ENCODE results near the gene SPINK4.

Gene SPINK4

DNA sequence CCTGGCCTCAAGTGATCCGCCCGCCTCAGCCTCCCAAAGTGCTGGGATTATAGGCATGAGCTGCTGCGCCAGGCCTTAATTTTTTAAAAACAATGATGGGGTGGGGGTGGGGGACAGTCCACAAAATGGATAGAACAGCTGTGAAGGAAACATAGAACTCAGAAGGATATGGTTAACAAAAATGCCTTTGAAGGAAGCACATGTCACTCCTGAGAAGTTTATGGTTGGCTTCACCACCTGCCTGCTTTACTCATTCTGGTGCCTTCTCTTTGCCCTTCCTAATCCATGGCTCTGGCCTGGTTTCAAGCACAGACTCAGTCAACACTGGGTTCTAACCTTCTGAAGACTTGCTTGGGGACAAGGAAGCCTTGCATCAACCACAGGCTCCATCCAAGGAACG, 14.2 kb downstream of the SPINK4 start:
- in situ Hi-C loops (cut with MboI; ENCODE audit: low sequenced_read_pairs), result loop anchor here (25.0 kb wide), 1 partner anchor 108 kb away; no protein-coding TSS in a partner anchor

DNA sequence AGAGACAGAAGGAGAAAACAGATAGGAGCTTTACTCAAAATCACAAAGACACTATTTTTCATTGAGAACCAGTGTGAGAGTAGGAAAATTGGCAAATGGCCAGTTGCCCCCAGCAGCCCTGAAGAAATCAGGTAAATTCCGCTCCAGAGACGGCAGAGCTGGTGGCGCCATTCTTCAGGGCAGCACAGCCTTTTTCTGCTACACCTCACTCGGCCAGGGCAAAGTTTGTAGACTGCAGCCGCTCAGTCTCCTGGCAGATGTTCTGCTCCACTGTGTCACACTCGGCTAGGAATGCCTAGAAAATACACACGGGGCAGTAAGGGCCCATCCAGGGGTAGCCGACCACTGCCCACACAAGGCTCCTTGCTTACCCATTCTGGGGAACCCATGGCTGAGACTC, 15.0 kb downstream of the SPINK4 start:
- in situ Hi-C loops (cut with MboI; ENCODE audit: low sequenced_read_pairs), result loop anchor here (25.0 kb wide), 1 partner anchor 107 kb away; no protein-coding TSS in a partner anchor

GRCh38 chr9:33255471-33255870, 15.5 kb downstream of the SPINK4 start:
- in situ Hi-C loops (cut with MboI; ENCODE audit: low sequenced_read_pairs), result loop anchor here (25.0 kb wide), 1 partner anchor 107 kb away; no protein-coding TSS in a partner anchor

DNA sequence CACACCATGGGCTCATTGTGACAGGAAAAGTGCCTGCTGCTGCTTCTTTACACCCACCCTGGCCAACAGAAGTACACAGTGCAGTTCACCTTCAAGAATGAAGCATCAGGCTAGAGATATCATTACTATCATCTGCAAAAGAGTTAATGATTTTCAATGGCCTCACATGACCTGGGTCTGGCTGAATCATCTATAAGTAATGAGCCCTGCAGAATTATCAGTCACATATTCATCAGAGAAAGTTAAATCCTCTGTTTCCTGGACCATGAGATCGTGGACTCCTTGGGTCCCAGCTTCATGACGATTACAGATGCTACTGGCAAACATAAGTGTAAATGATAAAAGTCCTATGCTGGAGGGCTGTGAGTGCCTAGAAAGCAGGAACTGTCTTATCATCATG, 16.3 kb downstream of the SPINK4 start:
- in situ Hi-C loops (cut with MboI; ENCODE audit: low sequenced_read_pairs), result loop anchor here (25.0 kb wide), 1 partner anchor 106 kb away; no protein-coding TSS in a partner anchor

DNA sequence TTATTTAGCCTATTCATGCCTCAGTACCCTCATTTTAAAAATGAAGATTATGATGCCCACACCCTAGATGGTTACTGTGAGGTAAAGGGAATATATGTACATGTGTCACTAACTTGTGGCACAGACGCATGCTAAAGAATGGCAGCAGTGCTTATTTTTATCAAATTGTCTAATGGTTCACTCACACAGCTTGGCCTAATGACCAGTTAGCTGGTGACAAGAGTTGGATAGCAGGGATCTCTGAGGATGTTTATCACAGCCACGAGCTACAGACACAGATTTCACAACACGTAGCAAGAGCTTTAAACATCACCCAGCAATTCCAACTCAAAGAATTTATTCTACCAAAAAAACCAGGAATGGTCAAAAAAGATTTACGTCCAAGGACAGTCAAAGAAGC, 17.3 kb downstream of the SPINK4 start:
- in situ Hi-C loops (cut with MboI; ENCODE audit: low sequenced_read_pairs), result loop anchor here (25.0 kb wide), 1 partner anchor 105 kb away; no protein-coding TSS in a partner anchor

DNA sequence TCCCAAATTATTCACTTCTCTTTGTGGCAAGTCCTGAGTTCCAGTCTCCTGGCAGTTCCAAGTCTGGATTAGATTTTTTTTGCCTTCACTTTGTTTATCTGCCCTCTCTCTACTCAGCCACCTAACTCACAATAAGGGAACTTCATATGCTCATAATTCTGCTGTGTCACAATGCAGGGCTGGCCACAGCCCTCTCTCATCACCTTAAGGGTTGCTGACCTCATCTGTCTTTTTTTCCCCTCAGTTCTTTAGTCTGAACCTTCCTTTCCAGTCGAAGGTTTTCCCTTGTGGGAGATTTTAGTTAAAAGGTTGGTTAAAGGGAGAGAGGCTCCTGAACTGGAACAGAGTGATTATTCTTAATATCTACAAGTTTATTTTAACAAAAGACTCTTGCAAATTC, 20.4 kb downstream of the SPINK4 start:
- in situ Hi-C loops (cut with MboI; ENCODE audit: low sequenced_read_pairs), result loop anchor here (25.0 kb wide), 1 partner anchor 102 kb away; no protein-coding TSS in a partner anchor

DNA sequence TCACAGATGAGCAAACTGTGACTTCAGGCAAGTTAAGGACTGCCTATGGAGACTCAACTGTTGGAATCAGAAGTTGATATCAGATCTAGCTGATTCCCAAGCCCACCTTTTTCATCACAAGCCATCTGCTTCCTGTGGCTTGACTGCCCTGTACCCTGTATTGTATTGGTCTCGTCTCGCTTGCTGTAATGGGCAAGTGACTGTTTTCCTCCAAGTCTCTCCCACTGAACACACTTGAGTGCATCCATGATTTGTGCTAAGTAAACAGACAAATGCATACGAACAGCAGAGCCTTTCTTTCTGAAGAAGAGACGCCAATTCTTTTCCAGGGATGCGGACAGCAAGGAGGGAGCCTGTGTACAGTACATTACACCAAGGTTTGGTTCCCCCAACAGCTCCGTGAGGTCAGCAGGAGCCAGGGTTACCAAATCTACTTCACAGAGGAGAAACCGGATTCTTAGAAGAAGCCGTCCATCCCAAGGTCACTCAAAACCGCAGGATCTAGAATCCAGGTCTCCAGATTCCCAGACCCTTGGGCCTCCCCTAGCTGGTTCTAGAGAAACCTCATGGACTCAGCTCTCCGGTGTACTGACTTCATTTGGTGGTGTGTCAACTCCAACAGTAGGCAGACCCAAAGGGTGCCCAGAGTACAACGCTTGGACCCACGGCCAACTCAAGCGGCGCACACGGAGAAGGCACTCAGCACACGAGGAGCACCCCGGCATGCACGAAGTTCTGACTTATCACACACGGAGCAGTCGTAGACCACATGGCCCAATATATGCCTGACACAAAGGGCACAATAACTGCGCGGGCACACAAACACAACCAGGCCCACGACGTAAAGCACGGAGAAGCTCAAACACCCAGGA, 23.4 kb downstream of the SPINK4 start:
- in situ Hi-C loops (cut with MboI; ENCODE audit: low sequenced_read_pairs), result loop anchor here (25.0 kb wide), 1 partner anchor 99 kb away; no protein-coding TSS in a partner anchor

DNA sequence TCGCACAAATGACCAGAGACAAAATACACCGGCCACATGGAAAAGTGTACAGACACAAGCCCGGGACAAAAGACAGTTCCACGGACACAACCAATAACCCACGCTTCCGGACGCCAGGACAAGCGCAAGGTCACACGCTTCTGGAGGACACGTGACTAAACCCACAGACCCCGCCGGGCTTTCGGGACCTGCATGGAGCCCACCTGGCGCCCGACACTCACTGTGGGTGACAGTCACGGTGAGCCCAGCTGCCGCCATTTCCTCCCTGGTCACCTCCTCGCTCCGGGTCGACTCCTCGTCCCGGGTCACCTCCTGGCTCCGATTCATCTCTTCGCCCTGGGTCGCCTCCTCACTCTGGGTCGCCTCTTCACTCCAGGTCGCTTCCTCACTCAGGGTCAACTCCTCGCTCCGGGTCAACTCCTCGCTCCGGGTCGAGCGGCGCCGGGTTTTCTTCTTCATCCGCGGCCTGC, 24.1 kb downstream of the SPINK4 start:
- in situ Hi-C loops (cut with MboI; ENCODE audit: low sequenced_read_pairs), result loop anchor here (25.0 kb wide), 1 partner anchor 98 kb away; no protein-coding TSS in a partner anchor

DNA sequence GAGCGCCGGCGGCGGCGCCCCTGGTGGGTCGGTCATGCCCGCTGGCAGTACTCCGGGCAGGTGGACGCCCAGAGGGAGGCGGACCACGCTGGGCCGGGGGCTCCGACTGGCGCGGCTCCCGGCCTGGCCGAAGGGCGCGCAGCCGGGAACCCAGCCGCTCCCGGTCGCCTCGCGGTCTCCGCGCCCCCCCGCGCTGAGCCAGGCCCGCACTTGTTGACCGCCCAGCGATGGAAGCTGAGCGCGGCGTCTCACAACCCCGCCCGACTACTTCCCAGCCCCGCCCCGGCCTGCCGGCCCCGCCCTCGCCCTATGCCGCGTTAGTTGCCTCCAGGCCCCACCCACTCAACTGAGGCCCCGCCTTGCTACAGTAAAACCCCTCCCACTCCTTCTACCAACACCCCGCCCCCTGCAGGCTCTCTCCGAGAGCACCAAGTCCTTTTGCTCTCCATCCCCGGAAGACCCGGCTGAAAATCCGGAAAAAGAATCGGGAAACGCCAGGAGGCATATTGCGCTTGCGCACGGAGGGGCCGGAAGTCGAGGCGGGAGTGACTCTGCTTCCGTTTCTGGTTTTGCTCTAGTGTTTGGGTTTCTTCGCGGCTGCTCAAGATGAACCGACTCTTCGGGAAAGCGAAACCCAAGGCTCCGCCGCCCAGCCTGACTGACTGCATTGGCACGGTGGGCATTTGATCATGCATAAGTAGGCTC, 24.7 kb downstream of the SPINK4 start, which contains the start of the genes BAG1 and CHMP5:
TSS of gene BAG1 (minus strand) at position 236 of the 705 bp plus-strand sequence.
TSS of gene CHMP5 (plus strand) at position 577 of the 705 bp plus-strand sequence. CDS start at position 607, 30 bp downstream.
- in situ Hi-C loops (cut with MboI; ENCODE audit: low sequenced_read_pairs), result loop anchor here (25.0 kb wide), 1 partner anchor 98 kb away; no protein-coding TSS in a partner anchor

DNA sequence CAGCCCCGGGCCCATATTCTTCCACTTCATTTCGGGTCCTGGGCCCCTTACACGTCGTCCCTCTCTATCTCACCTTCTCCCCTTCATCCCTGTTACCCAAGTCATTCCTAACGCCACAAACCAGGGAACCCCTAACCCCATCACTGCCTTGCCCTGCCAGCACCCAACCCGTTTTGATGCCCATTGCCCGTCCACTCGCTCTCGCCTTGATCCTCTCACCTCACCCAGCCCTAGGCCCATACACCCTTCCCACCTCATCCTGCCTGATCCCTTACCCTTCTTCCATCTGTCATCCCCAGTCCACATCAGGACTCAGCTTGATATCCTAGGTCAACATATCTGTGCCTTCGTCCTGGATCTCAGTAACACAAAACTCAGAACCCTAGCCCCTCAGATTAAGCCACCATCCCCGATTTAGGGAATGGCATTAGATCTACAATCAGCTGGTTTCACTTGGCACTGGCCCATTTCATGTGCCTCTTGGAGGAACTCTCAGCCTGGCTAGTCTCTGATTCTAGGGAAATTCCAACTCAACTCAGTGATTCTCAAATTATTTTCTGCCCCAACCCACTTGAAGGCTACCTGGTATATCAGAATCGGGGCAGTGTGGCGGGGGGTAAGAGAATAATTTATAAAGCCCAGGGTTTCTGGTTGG, 25.4 kb downstream of the SPINK4 start:
- in situ Hi-C loops (cut with MboI; ENCODE audit: low sequenced_read_pairs), result loop anchor here (25.0 kb wide), 1 partner anchor 97 kb away; no protein-coding TSS in a partner anchor

DNA sequence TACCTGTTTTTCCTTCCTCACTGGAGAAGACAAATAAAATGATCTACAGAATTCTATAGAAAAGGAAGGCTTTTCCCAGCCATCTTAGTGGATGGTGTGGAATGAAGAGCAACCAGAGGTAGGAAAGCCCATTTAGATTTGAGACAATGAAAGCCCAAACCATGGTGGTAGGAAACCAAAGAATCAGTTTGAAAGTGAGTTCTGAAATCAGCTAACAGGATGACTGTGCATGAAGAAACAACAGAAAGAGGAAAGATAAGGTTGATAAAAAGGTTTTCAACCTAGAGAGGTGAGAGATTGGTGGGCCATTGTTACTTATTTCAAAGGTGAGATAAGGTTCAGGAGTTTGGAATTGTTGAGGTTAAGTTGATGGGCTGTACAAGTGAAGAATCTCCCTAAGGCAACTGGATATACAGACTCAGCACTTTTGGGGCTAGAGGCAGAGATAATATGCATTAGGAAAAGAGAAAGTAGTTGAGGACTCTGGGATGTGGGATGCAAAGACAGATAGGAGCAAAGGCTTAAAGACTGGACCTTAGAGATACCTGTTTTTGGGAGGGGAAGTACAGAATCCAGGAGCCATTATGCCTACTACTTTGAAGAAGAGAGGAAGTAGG, 27.3 kb downstream of the SPINK4 start:
- in situ Hi-C loops (cut with MboI; ENCODE audit: low sequenced_read_pairs), result loop anchor here (25.0 kb wide), 1 partner anchor 95 kb away; no protein-coding TSS in a partner anchor

GRCh38 chr9:33270146-33270545, 30.2 kb downstream of the SPINK4 start:
- in situ Hi-C loops (cut with MboI; ENCODE audit: low sequenced_read_pairs), result loop anchor here (25.0 kb wide), 1 partner anchor 92 kb away; no protein-coding TSS in a partner anchor

DNA sequence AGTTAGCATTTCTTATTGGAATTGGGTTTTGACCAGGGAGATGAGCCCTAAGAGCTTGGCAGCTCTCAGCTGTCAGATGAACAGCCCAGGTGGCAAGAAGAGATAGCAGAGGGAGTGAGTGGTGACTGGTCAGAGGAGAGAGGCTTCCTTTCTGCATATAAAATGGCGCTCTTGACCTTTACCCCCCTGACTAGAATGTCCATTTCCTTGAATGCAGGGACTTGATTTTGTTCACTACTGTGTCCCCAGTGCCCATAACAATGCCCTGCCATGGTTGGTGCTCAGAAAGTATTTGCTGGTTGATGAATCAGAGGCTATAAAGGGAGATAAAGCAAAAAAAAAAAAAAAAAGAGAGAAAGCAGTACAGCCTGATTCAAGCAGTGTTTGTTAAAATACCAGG, 32.1 kb downstream of the SPINK4 start:
- in situ Hi-C loops (cut with MboI; ENCODE audit: low sequenced_read_pairs), result loop anchor here (25.0 kb wide), 1 partner anchor 90 kb away; no protein-coding TSS in a partner anchor

GRCh38 chr9:33273266-33273971, 33.5 kb downstream of the SPINK4 start:
- in situ Hi-C loops (cut with MboI; ENCODE audit: low sequenced_read_pairs), result loop anchor here (25.0 kb wide), 1 partner anchor 89 kb away; no protein-coding TSS in a partner anchor

GRCh38 chr9:33273972-33274328, 34.0 kb downstream of the SPINK4 start:
- in situ Hi-C loops (cut with MboI; ENCODE audit: low sequenced_read_pairs), result loop anchor here (25.0 kb wide), 1 partner anchor 88 kb away; no protein-coding TSS in a partner anchor

DNA sequence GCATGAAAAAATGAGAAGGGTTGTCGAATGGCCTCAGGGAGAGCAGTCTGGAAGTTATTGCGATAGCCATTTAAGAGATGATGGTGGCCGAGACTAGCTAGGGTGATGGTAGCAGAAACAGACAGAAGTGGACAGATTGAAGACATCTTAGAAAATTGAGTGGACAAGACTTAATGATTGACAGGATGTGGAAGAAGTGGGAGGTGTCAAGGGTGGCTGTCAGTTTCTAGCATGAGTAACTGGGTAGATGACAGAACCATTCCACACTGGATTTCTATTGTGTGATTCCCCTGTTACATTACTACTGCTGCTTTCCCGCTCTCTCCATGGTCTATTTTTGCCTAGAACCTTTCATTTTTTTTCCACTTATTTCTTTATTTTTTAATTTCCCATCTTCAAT, 37.5 kb downstream of the SPINK4 start:
- in situ Hi-C loops (cut with MboI; ENCODE audit: low sequenced_read_pairs), result no loop called here

DNA sequence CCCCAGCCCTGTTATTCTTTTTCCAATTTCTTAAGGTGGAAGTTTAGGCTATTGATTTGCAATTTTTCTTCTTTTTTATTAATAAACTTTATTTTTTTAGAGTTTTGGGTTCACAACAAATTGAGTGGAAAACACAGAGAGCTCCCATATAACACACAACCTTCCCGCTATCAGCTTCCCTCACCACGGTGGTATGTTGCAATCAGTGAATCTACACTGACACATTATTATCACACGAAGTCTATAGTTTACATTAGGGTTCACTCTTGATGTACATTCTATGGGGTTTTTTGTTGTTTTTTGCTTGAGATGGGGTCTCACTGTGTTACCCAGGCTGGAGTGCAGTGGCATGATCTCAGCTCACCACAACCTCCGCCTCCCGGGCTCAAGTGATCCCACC, 45.5 kb downstream of the SPINK4 start:
- in situ Hi-C loops (cut with MboI; ENCODE audit: low sequenced_read_pairs), result no loop called here

GRCh38 chr9:33287087-33287490, 47.1 kb downstream of the SPINK4 start:
- in situ Hi-C loops (cut with MboI; ENCODE audit: low sequenced_read_pairs), result no loop called here

DNA sequence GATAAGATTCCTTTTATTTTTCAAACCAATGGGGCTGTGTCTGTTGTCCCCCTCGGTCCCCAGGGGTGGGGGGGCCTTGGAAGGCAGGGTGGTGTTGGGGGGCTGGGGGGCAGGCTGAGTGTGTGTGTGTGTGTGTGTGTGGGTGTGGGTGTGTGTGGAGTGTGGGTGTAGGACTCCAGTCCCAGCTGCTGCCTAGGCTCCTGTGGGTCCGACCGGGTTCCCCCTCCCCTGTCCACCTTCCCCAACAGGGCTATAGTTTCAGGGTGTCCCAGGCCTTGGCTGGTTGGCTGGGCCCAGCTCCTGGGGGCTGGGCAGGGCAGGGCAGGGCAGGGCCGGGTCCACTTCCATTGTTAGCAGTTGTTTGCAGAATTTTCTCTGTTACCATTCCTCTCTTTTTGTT, 48.3 kb downstream of the SPINK4 start:
- in situ Hi-C loops (cut with MboI; ENCODE audit: low sequenced_read_pairs), result no loop called here

All from HL-60/S4 (cell line).